HG03342 (cell line): ENCODE measurements around the gene CNIH4.
"Not testable (repeated sequence)": the region's sequence is repeated elsewhere in the genome, so short reads cannot be mapped to it uniquely, and the experiment has no call there.

Experiments used
- ATAC-seq: cut with Tn5 transposase; IDR thresholded peaks from one replicate; pipeline ENCODE4 v1.9.1; 2021; ENCODE audit warnings: mild to moderate bottlenecking, moderate library complexity; ENCODE audit not compliant: unreplicated experiment

The CNIH4 gene

GRCh38 chr1:224343679-224344078 is 13.0 kb upstream of the CNIH4 start:
- no peak for ATAC-seq

GRCh38 chr1:224348137-224348536 is 8.5 kb upstream of the CNIH4 start:
- ATAC-seq = no peak

- ATAC-seq = not testable (repeated sequence)
Observed at GRCh38 chr1:224349716-224350115, 7.0 kb upstream of the CNIH4 start.

- ATAC-seq = not testable (repeated sequence)
Observed at GRCh38 chr1:224352436-224353085, 4.1 kb upstream of the CNIH4 start.

- no peak for ATAC-seq
Observed at GRCh38 chr1:224353975-224354925, 2.4 kb upstream of the CNIH4 start.

- no peak for ATAC-seq
Observed at GRCh38 chr1:224357626-224358124, 996 bp downstream of the CNIH4 start.

- no peak for ATAC-seq
Observed at GRCh38 chr1:224358237-224358636, 1.6 kb downstream of the CNIH4 start.

- ATAC-seq = no peak
Observed at GRCh38 chr1:224359207-224359606, 2.5 kb downstream of the CNIH4 start.

GRCh38 chr1:224368409-224368808 is 11.7 kb downstream of the CNIH4 start:
- peak; percentile 76 for ATAC-seq

- ATAC-seq = no peak
Observed at GRCh38 chr1:224373008-224373590, 16.4 kb downstream of the CNIH4 start.

- no peak for ATAC-seq
Observed at GRCh38 chr1:224375059-224375458, 18.4 kb downstream of the CNIH4 start.

- peak; percentile 52 for ATAC-seq
Observed at GRCh38 chr1:224377676-224378006, 21.0 kb downstream of the CNIH4 start.

GRCh38 chr1:224378855-224379631 is 22.4 kb downstream of the CNIH4 start:
- peak; percentile 47 for ATAC-seq

- peak; percentile 51 for ATAC-seq
Observed at GRCh38 chr1:224380003-224380402, 23.3 kb downstream of the CNIH4 start.

GRCh38 chr1:224381880-224382548 is 25.3 kb downstream of the CNIH4 start:
- ATAC-seq = no peak

GRCh38 chr1:224383218-224383617 is 26.5 kb downstream of the CNIH4 start:
- no peak for ATAC-seq

- no peak for ATAC-seq
Observed at GRCh38 chr1:224387302-224387912, 30.7 kb downstream of the CNIH4 start.

GRCh38 chr1:224387943-224388342 is 31.3 kb downstream of the CNIH4 start:
- ATAC-seq = no peak

GRCh38 chr1:224390517-224390916 is 33.8 kb downstream of the CNIH4 start:
- no peak for ATAC-seq
